ENCODE measurements around the gene NKX2-2.

GRCh38 chr20:21509597-21510371 is 4.1 kb downstream of the NKX2-2 start:
- TF ChIP-seq POLR2A (IDR thresholded peaks at IDR 0.05) (no peak), CTCF (IDR thresholded peaks at IDR 0.05) (no peak)
